Uterus (tissue), 2 donors: ENCODE measurements around the gene IL16.

Experiments used
- POLR2A ChIP-seq, 2 donors: fragments of 450-650 bp; IDR thresholded peaks; one replicate each; pipeline ENCODE4 v1.6.1; 2016; ENCODE audit warnings: antibody characterized with exemption in 2 of 2, mild to moderate bottlenecking in 1 of 2, moderate library complexity in 1 of 2
- TF ChIP-seq, protein P1 (sequence below), 4 experiments: fragments of 200-600 bp in 2 of 4; fragments of 450-650 bp in 2 of 4; sonication (generic) in 2 of 4; IDR thresholded peaks; one replicate each; pipeline ENCODE4 v1.5.1; 2016 to 2019; ENCODE audit warnings: antibody characterized with exemption in 4 of 4, mild to moderate bottlenecking in 2 of 4, moderate library complexity in 1 of 4

GRCh38 chr15:81323559-81323943 is 126.9 kb downstream of the IL16 start:
- TF ChIP-seq POLR2A (IDR thresholded peaks at IDR 0.05) = no peak
- TF ChIP-seq, protein P1, sequence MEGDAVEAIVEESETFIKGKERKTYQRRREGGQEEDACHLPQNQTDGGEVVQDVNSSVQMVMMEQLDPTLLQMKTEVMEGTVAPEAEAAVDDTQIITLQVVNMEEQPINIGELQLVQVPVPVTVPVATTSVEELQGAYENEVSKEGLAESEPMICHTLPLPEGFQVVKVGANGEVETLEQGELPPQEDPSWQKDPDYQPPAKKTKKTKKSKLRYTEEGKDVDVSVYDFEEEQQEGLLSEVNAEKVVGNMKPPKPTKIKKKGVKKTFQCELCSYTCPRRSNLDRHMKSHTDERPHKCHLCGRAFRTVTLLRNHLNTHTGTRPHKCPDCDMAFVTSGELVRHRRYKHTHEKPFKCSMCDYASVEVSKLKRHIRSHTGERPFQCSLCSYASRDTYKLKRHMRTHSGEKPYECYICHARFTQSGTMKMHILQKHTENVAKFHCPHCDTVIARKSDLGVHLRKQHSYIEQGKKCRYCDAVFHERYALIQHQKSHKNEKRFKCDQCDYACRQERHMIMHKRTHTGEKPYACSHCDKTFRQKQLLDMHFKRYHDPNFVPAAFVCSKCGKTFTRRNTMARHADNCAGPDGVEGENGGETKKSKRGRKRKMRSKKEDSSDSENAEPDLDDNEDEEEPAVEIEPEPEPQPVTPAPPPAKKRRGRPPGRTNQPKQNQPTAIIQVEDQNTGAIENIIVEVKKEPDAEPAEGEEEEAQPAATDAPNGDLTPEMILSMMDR (IDR thresholded peaks at IDR 0.05) = no peak
